Mesendoderm (in vitro differentiated cells): ENCODE results near the gene HP1BP3.

Experiments
- DNase-seq: peaks from one replicate; pipeline ENCODE4 v3.0.0; 2013
- H2AK5ac ChIP-seq: 2 replicates; pipeline ENCODE4 v1.6.1; 2013; ENCODE audit warnings: low read length, inconsistent platforms
- H2BK120ac ChIP-seq: 2 replicates; pipeline ENCODE4 v1.6.1; 2013; ENCODE audit warnings: low read depth, mild to moderate bottlenecking, low read length, moderate library complexity, mixed read lengths
- H2BK15ac ChIP-seq: replicated peaks from 2 replicates; pipeline ENCODE4 v1.6.1; 2013; ENCODE audit warnings: low read depth, mild to moderate bottlenecking, moderate library complexity
- H2BK5ac ChIP-seq: 2 replicates; pipeline ENCODE4 v1.6.1; 2013; ENCODE audit warnings: low read length, inconsistent platforms
- H3K18ac ChIP-seq: 2 replicates; pipeline ENCODE4 v1.6.1; 2013; ENCODE audit warnings: mild to moderate bottlenecking, low read length, mixed read lengths
- H3K23ac ChIP-seq: one replicate; pipeline ENCODE4 v1.6.1; 2013; ENCODE audit warnings: low read length
- H3K27ac ChIP-seq: 2 replicates; pipeline ENCODE4 v1.5.1; 2013; ENCODE audit warnings: low read depth, mild to moderate bottlenecking, inconsistent platforms, low read length, moderate library complexity
- H3K27me3 ChIP-seq: 2 replicates; pipeline ENCODE4 v1.6.1; 2013; ENCODE audit warnings: low read length, control low read depth, mild to moderate bottlenecking, inconsistent platforms; ENCODE audit not compliant: insufficient read depth, poor library complexity
- H3K36me3 ChIP-seq: 2 replicates; pipeline ENCODE4 v1.6.1; 2013; ENCODE audit warnings: low read length, inconsistent platforms; ENCODE audit not compliant: control insufficient read depth, insufficient read depth
- H3K4ac ChIP-seq: one replicate; pipeline ENCODE4 v1.6.1; 2013; ENCODE audit warnings: low read depth, mild to moderate bottlenecking, low read length, moderate library complexity
- H3K4me1 ChIP-seq: 2 replicates; pipeline ENCODE4 v1.6.1; 2013; ENCODE audit warnings: low read depth, low read length, inconsistent platforms; ENCODE audit not compliant: control insufficient read depth
- H3K4me2 ChIP-seq: 2 replicates; pipeline ENCODE4 v1.6.1; 2013; ENCODE audit warnings: low read length
- H3K4me3 ChIP-seq: 2 replicates; pipeline ENCODE4 v1.5.1; 2013; ENCODE audit warnings: mild to moderate bottlenecking, low read length
- H3K56ac ChIP-seq: one replicate; pipeline ENCODE4 v1.6.1; 2013; ENCODE audit warnings: low read length
- H3K79me1 ChIP-seq: 2 replicates; pipeline ENCODE4 v1.6.1; 2013; ENCODE audit warnings: low read length, inconsistent platforms
- H3K79me2 ChIP-seq: 2 replicates; pipeline ENCODE4 v1.6.1; 2013; ENCODE audit warnings: mild to moderate bottlenecking, low read length; ENCODE audit not compliant: control insufficient read depth, insufficient read depth
- H3K9ac ChIP-seq: 2 replicates; pipeline ENCODE4 v1.6.1; 2013; ENCODE audit warnings: low read length, inconsistent platforms
- H4K5ac ChIP-seq: one replicate; pipeline ENCODE4 v1.6.1; 2013; ENCODE audit warnings: low read length
- H4K8ac ChIP-seq: one replicate; pipeline ENCODE4 v1.6.1; 2013; ENCODE audit warnings: low read depth, mild to moderate bottlenecking, control low read depth, low read length, moderate library complexity
- whole genome bisulfite sequencing: extraction: QIAGEN DNeasy Blood & Tissue Kit; methylation state at CpG from one replicate; pipeline ENCODE4 v1.1.7; 2013; ENCODE audit warnings: low lambda C conversion rate, missing lambda C conversion rate; ENCODE audit not compliant: insufficient coverage; ENCODE audit errors: extremely low coverage; 5-methylcytosine and 5-hydroxymethylcytosine counted together

Gene HP1BP3

GRCh38 chr1:20696397-20697333, 90.4 kb downstream of the HP1BP3 start:
- H3K56ac ChIP-seq = peak overlapping the region; percentile 86
- no peaks in the 10 kb centered on the region for H3K27me3 ChIP-seq
- H3K9ac ChIP-seq = peak overlapping the region; percentile 64
- H2BK120ac ChIP-seq = no peak overlapping the region
- H4K5ac ChIP-seq = no peak overlapping the region
- H3K18ac ChIP-seq = no peak overlapping the region
- H3K23ac ChIP-seq = no peak overlapping the region
- no peak overlapping the region for H3K27ac ChIP-seq
- H3K36me3 ChIP-seq = no peaks in the 10 kb centered on the region
- no peak overlapping the region for H2AK5ac ChIP-seq
- no peaks in the 10 kb centered on the region for H3K79me2 ChIP-seq
- H2BK5ac ChIP-seq = no peak overlapping the region
- WGBS = no CpG with 5 or more reads among the region's 46 CpGs
- H3K4me2 ChIP-seq = peak overlapping the region; percentile 91
- no peaks in the 10 kb centered on the region for H3K79me1 ChIP-seq
- H3K4me3 ChIP-seq = peak overlapping the region; percentile 36
- no peaks in the 10 kb centered on the region for H3K4me1 ChIP-seq
- peak; percentile 94 for DNase-seq
- H2BK15ac ChIP-seq = no peak overlapping the region
- H4K8ac ChIP-seq = no peak overlapping the region
- no peak overlapping the region for H3K4ac ChIP-seq

GRCh38 chr1:20695515-20695914, 91.6 kb downstream of the HP1BP3 start:
- Histone ChIP-seq H4K8ac (no peak overlapping the region), H2BK5ac (no peak overlapping the region)
- WGBS = no CpG with 5 or more reads among the region's 10 CpGs

GRCh38 chr1:20693623-20694022, 93.5 kb downstream of the HP1BP3 start:
- no CpG with 5 or more reads among the region's 2 CpGs for WGBS
- H3K4me1 ChIP-seq = no peaks in the 10 kb centered on the region
- H3K36me3 ChIP-seq = no peaks in the 10 kb centered on the region
- H3K4me2 ChIP-seq = no peak overlapping the region
- H3K23ac ChIP-seq = no peak overlapping the region
- no peak overlapping the region for H3K18ac ChIP-seq
- H3K27ac ChIP-seq = no peak overlapping the region
- H3K9ac ChIP-seq = no peak overlapping the region
- no peak for DNase-seq
- no peak overlapping the region for H3K4ac ChIP-seq
- no peak overlapping the region for H4K5ac ChIP-seq
- H4K8ac ChIP-seq = no peak overlapping the region
- H3K4me3 ChIP-seq = no peak overlapping the region
- H2BK15ac ChIP-seq = no peak overlapping the region
- H2AK5ac ChIP-seq = no peak overlapping the region
- H3K56ac ChIP-seq = no peak overlapping the region
- H3K79me2 ChIP-seq = no peaks in the 10 kb centered on the region
- no peak overlapping the region for H2BK5ac ChIP-seq
- H2BK120ac ChIP-seq = no peak overlapping the region
- no peaks in the 10 kb centered on the region for H3K27me3 ChIP-seq
- H3K79me1 ChIP-seq = no peaks in the 10 kb centered on the region

More at GRCh38 chr1:20695515-20695914, 91.6 kb downstream of the HP1BP3 start:
- Histone ChIP-seq H2AK5ac (no peak overlapping the region), H3K4me2 (no peak overlapping the region), H4K5ac (no peak overlapping the region), H3K23ac (no peak overlapping the region), H3K36me3 (no peaks in the 10 kb centered on the region), H3K4ac (no peak overlapping the region), H3K79me1 (no peaks in the 10 kb centered on the region), H3K27me3 (no peaks in the 10 kb centered on the region), H3K18ac (no peak overlapping the region), H3K27ac (no peak overlapping the region), H3K4me1 (no peaks in the 10 kb centered on the region), H3K4me3 (no peak overlapping the region), H3K9ac (no peak overlapping the region), H3K79me2 (no peaks in the 10 kb centered on the region), H3K56ac (no peak overlapping the region), H2BK120ac (no peak overlapping the region), H2BK15ac (no peak overlapping the region)
- DNase-seq = no peak
